ENCODE measurements around the gene ARID5A. TPM values are rescaled to one million over a fixed set of nuclear protein-coding genes. Genes with fewer than 3 reads are reported as not detected.

The ARID5A gene
- total RNA-seq, 2 experiments from 2014 or later: 61.5 to 64.3 TPM

GRCh38 chr2:96577501-96577900, 40.9 kb downstream of the ARID5A start:
- POLR2A ChIA-PET: interaction anchor here (0.6 kb wide), 1 partner anchor 15 kb away, joined by 3 read pairs; no protein-coding TSS in a partner anchor
- intact Hi-C loops (cut with micrococcal nuclease): no loop called here
- H3K36me3 Mint-ChIP-seq (ENCODE audit: low read depth): no peaks in the 10 kb centered on the region
- H3K9me3 Mint-ChIP-seq: no peaks in the 10 kb centered on the region
- no peak overlapping the region for H3K4me3 Mint-ChIP-seq
- CTCF ChIA-PET: interaction anchor here (0.6 to 0.9 kb wide), 2 partner anchors 16 to 23 kb away, joined by 3 to 5 read pairs; no protein-coding TSS in a partner anchor
- TF ChIP-seq CTCF (IDR thresholded peaks at IDR 0.05): no peak
- no peaks in the 10 kb centered on the region for H3K4me1 Mint-ChIP-seq (ENCODE audit: low read depth)
- ATAC-seq (no peak), DNase-seq (no peak)
- no peaks in the 10 kb centered on the region for H3K27me3 Mint-ChIP-seq
- H3K27ac Mint-ChIP-seq: no peak overlapping the region

- no peak overlapping the region for H3K27ac Mint-ChIP-seq
- ATAC-seq: no peak
- CTCF ChIA-PET: no interaction called here
These were observed 42.2 kb downstream of the ARID5A start for GRCh38 chr2:96578731-96579130.

DNA sequence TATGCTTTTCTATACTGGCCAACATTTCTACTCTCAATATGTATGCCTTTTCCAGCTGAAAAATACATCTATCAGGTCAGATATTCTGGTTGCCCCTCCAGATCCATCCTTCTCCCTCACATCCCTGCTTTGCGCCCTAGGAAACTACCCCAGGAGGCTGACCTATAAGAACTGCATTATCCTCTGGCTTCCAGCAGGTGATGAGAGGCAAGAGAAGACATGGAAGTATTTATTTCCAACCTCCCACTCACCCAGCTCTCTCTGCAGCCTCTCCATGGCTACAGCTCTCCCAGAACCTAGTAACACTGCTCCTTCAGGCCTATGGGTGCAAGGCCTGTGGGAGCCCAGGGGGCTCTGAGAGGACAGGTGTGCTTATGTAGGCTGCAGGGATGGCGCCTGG, 42.9 kb downstream of the ARID5A start:
- intact Hi-C loops (cut with micrococcal nuclease): no loop called here
- Mint-ChIP-seq H3K27ac (no peak overlapping the region), H3K4me3 (no peak overlapping the region), H3K4me1 (ENCODE audit: low read depth) (no peaks in the 10 kb centered on the region), H3K9me3 (no peaks in the 10 kb centered on the region), H3K36me3 (ENCODE audit: low read depth) (peaks cover 1% of the 10 kb centered on the region), H3K27me3 (no peaks in the 10 kb centered on the region)
- DNase-seq (no peak), ATAC-seq (no peak)
- POLR2A ChIA-PET: no interaction called here
- no peak for TF ChIP-seq CTCF (IDR thresholded peaks at IDR 0.05)
- CTCF ChIA-PET: no interaction called here

More at GRCh38 chr2:96578731-96579130, 42.2 kb downstream of the ARID5A start:
- H3K9me3 Mint-ChIP-seq: no peaks in the 10 kb centered on the region
- no peaks in the 10 kb centered on the region for H3K27me3 Mint-ChIP-seq
- no peak for DNase-seq
- no peaks in the 10 kb centered on the region for H3K36me3 Mint-ChIP-seq (ENCODE audit: low read depth)
- H3K4me3 Mint-ChIP-seq: no peak overlapping the region
- no peaks in the 10 kb centered on the region for H3K4me1 Mint-ChIP-seq (ENCODE audit: low read depth)
- intact Hi-C loops (cut with micrococcal nuclease): no loop called here
- POLR2A ChIA-PET: no interaction called here
- no peak for TF ChIP-seq CTCF (IDR thresholded peaks at IDR 0.05)

DNA sequence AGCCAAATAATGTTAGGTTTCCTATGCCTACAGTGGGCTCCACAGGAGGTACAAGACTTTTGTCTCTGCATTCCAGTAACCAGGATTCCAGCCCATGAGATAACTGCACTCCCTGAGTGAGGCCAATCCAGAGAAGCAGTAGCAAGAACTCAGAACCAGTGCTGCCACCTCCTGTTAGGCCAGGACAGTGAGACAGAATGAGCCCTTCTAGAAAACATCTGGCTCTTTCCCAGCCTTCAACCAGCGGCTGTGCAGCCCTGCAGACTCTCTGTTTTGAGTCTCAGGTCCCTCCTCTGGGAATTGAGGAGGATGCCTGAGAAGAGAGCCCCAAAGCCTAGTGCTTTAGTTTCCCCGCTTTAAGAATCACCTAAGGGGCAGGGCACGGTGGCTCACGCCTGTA, 44.2 kb downstream of the ARID5A start:
- H3K27ac Mint-ChIP-seq: no peak overlapping the region
- no peak for ATAC-seq
- no peaks in the 10 kb centered on the region for H3K27me3 Mint-ChIP-seq
- no peak overlapping the region for H3K4me3 Mint-ChIP-seq
- POLR2A ChIA-PET: no interaction called here
- H3K9me3 Mint-ChIP-seq: no peaks in the 10 kb centered on the region
- peak; percentile 12 for DNase-seq
- intact Hi-C loops (cut with micrococcal nuclease): no loop called here
- peaks cover 3% of the 10 kb centered on the region for H3K36me3 Mint-ChIP-seq (ENCODE audit: low read depth)
- TF ChIP-seq CTCF (IDR thresholded peaks at IDR 0.05): no peak
- no peaks in the 10 kb centered on the region for H3K4me1 Mint-ChIP-seq (ENCODE audit: low read depth)
- CTCF ChIA-PET: interaction anchor here (1.1 to 1.3 kb wide), 2 partner anchors 27 kb away, joined by 3 read pairs; no protein-coding TSS in a partner anchor

DNA sequence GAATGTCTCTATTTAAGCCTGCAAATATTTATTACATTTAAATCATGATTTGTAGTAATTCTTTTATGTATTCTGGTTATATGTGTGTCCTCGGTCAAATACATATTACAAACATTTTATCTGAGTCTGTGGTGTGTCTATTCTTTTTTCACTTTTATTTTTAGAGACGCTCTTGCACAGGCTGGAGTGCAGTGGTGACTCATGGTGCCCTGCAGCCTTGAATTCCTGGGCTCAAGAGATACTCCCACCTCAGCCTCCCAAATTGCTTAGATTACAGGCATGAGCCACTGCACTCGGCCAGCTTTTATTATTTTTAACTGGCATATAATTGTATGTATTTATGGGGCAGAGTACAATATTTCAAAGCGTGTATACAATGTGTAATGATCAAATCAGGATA, 47.5 kb downstream of the ARID5A start:
- intact Hi-C loops (cut with micrococcal nuclease): no loop called here

More for the DNA sequence above, 47.5 kb downstream of the ARID5A start:
- H3K4me3 Mint-ChIP-seq: no peak overlapping the region
- no peak overlapping the region for H3K27ac Mint-ChIP-seq
- ATAC-seq: no peak
- no peak for DNase-seq
- peaks cover 6% of the 10 kb centered on the region for H3K4me1 Mint-ChIP-seq (ENCODE audit: low read depth)
- CTCF ChIA-PET: interaction anchor here (1.8 kb wide), 1 partner anchor 9 kb away, joined by 5 read pairs; no protein-coding TSS in a partner anchor
- POLR2A ChIA-PET: interaction anchor here (1.0 kb wide), 1 partner anchor 79 kb away, joined by 3 read pairs; no protein-coding TSS in a partner anchor
- no peaks in the 10 kb centered on the region for H3K27me3 Mint-ChIP-seq
- no peak for TF ChIP-seq CTCF (IDR thresholded peaks at IDR 0.05)
- H3K9me3 Mint-ChIP-seq: no peaks in the 10 kb centered on the region
- H3K36me3 Mint-ChIP-seq (ENCODE audit: low read depth): peaks cover 9% of the 10 kb centered on the region

Measured in activated CD8-positive, alpha-beta T cell treated with anti-CD3 and anti-CD28 coated beads for 36 hours (primary cell).